GM19099 (cell line): Measurements from ENCODE around the gene NBPF4.

Source experiments
- POLR2A ChIP-seq: IDR thresholded peaks from 3 replicates; pipeline ENCODE4 v1.6.1; 2011; ENCODE audit warnings: low read depth; ENCODE audit not compliant: insufficient read length; ENCODE audit errors: extremely low read depth

NBPF4 gene

DNA sequence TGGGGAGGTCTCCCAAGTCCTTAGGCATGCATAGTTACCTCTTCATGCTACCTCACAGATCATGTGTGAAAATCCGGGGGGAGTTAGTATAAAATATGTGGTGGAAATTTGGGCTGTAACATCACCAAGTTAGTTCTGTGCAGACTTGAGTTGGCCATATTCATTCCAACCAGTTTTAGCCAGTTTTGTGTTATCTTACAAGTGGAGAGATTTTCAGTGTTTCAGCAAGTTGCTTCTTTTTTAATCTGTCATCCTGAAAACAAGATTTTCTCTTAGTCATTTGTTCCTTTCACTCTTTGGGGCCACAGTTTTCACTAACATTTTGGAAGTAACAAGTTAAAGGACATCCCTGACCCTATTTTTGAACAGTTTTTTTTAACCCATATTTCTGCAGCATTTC lies 55.1 kb downstream of the NBPF4 start:
- TF ChIP-seq POLR2A: no peak

DNA sequence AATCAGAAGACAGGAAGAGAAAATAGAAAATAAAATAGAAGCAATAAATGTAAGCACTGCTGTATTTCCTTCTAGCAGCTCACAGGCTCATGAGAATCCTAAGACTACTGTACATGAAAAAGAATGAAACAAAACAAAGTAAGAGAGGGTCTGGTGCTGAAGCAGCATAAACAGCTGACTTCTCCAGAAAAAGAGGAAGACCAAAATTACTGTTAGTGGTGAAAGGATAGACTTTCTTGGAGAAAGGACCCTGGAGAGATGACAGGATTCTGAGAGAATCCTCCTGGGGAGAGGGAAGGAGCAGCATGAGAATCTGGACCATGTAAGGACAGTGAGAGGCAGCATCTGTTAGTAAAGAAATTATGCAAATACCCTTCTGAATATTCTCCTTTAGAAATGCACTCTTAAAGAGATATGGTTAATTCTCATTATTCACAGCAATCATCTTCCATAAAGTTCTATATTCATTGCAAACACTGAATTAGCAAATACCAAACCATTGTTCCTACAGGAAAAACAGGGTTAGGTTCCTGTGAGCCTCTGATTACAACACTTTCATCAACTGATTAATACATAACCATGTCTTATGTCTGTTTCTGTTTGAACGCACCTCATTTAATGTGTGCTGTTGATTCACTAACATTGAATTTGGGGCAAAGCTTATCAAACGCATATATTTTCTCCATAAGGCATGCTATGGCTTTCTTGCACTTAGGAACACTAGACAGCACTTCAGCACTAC lies 60.7 kb downstream of the NBPF4 start:
- no peak for TF ChIP-seq POLR2A

DNA sequence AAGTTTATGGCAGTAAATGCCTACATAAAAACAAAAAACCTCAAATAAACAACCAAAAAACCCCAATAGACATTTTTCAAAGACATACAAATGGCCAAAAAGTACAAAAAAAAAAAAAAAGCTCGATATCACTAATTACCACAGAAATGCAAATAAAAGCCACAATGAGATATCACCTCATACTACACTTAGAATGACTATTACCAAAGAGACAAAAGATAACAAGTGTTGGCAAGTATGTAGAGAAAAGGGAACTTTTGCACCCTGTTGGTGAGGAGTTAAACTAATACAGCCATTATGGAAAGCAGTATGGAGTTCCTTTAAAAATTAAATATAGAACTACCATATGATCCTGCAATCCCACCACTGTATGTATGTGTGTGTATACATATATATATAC lies 64.9 kb downstream of the NBPF4 start:
- TF ChIP-seq POLR2A: no peak
